GM18519 (cell line): ENCODE results near the gene PTPRS.
"Not testable (repeated sequence)": the region's sequence is repeated elsewhere in the genome, so short reads cannot be mapped to it uniquely, and the experiment has no call there.

Experiments
- ATAC-seq: cut with Tn5 transposase; IDR thresholded peaks from one replicate; pipeline ENCODE4 v1.9.1; 2021; ENCODE audit warnings: mild to moderate bottlenecking, moderate library complexity; ENCODE audit not compliant: unreplicated experiment, low FRiP score

PTPRS gene

DNA sequence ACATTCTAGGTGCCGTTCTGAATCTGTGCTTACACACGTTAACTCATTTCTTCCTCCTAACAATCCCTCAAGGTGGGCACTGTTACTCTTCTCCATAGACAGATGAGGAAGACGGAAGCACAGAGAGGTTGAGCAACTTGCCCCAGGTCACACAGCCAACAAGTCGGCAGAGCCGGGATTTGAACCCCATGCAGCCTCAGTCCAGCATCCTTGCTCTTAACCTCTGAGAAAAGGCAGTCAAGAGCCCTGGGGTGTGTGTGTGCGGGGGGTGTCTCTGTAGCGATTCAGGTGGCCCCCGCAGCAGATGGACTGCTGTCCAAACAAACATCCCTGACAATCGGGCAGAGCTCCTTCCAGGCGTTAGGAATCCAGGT, 6.3 kb downstream of the PTPRS start:
- ATAC-seq, result no peak

- no peak for ATAC-seq
Measured at GRCh38 chr19:5333581-5334365, 6.8 kb downstream of the PTPRS start.

- ATAC-seq, result no peak
Measured at GRCh38 chr19:5332501-5332900, 8.1 kb downstream of the PTPRS start.

- ATAC-seq, result no peak
Measured at GRCh38 chr19:5331790-5332189, 8.8 kb downstream of the PTPRS start.

- no peak for ATAC-seq
Measured at GRCh38 chr19:5330307-5330720, 10.3 kb downstream of the PTPRS start.

GRCh38 chr19:5329141-5329540, 11.5 kb downstream of the PTPRS start:
- ATAC-seq, result no peak

GRCh38 chr19:5328407-5328806, 12.2 kb downstream of the PTPRS start:
- ATAC-seq, result not testable (repeated sequence)

DNA sequence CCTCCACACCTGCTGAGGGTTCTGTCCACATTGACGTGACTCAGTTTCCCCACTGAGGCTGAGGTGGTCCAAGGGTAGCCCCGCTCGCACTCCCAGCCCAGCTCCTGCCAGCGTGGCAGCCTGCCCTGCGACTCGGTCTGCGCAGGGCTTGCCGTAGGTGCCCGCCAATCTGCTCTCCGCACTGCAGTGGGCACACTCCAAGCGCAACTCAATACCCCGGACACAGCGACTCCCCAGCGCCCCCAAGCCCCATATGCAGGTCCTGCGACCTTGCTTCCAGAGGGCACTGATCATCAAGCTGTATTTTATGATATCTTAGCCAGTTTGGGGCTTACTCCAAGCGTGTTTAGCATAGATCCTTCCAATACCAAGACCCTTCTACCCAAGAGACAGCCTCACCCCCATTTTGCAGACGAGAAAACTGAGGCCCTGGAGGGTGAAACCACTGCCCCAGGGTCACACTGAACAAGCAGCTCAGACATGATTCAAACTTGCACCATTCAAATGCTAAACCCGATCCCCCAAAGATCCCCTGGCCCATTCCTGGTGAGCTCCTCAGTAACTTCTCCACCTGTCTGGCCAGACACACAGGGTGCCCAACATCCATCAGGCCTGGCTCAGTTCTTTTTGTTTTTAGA, 13.5 kb downstream of the PTPRS start:
- no peak for ATAC-seq

- ATAC-seq, result no peak
Measured at GRCh38 chr19:5326545-5326944, 14.1 kb downstream of the PTPRS start.

- no peak for ATAC-seq
Measured at GRCh38 chr19:5324947-5325346, 15.7 kb downstream of the PTPRS start.

- no peak for ATAC-seq
Measured at GRCh38 chr19:5323475-5323811, 17.2 kb downstream of the PTPRS start.

DNA sequence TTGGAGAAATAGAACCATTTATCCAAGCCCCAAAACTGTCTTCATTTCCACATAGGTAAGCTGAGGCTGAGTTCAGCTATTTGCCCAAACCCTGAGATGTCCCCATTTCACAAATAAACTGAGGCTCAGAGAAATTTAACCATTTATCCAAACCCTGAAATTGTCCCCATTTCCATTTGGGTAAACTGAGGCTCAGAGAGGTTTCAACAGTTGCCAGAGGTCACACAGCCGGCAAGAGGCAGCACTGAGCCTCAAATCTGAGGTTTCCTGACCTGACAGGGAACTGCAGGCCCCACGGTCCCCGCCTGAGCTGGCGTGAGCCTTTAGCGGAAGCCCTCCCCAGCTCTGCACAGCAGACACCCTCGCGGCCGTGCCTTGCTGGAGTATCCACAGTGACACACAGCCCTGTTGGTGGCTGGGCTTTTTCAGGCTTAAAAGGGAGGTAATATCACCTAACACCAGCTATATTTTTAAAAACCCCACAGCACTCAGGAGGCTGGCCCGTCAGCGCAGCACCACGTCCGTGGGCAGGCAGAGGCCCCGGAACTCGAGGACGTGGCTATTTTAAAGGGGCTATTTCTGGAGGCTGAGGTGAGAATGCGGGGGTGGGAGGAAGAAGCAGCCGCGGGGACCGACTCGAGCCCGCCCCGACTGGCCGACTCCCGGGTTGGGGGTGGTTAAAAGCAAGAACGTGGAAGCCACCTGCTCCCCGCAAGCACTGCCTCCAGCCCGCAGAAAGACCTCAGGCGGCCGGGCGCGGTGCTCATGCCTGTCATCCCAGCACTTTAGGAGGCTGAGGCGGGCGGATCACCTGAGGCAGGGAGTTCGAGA, 18.5 kb downstream of the PTPRS start:
- no peak for ATAC-seq

DNA sequence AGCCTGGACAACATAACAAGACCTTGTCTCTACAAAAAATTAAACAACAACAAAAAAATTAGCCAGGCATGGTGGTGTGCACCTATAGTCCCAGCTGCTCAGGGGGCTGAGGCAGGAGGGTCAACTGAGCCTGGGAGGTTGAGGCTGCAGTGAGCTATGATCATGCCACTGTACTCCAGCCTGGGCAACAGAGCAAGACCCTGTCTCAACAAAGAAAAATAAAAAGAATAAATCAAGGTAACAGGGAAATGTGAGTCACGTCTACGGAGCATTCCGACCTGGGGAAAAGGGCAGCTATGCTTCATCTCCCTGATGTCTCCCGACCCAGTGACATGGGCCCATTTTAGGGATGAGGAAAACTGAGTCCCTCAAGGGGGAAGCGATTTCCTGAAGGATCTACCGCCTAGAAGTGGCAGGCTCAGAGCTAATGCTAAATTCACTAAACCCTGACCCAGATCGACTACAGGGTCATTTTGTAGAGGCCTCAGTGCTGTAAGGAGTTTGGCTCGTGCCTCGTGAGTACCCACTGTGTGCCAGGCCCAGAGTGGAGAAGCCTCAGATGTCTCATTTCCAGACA, 19.5 kb downstream of the PTPRS start:
- no peak for ATAC-seq

DNA sequence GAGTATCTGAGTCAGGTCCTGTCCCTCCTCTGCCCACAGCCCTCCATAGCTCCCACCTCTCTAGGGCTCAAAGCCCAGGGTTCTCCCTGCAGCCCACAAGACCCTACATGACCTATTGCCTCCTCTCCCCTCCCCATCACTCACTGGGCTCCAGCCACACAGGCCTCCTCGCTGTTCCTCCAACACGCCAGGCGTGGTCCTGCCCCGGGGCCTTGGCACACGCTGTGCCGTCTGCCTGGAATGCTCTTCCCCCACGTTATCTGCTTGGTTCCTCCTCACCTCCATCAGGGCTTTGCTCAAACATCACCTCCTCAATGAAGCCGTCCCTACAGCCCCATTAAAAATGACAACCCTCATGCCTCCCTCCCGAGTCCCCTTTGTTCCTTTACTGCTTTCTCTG, 21.1 kb downstream of the PTPRS start:
- no peak for ATAC-seq

DNA sequence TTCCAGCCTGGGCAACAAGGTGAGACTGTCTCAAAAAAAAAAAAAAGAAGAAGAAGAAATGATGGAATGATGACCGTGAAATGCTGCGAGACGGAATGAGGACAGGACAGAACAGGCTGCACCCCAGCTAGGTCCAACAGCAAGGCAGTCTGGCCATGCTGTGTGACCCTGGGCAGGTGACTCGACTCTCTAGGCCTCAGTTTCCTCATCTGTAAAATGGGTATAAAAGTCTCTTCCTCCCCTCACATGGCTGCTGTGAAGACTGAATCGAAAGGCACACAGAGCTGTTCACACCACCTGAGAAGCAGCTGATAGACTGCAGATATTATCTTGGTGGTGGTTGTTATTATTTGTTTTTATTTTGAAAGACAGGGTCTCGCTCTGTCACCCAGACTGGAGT, 22.3 kb downstream of the PTPRS start:
- no peak for ATAC-seq

DNA sequence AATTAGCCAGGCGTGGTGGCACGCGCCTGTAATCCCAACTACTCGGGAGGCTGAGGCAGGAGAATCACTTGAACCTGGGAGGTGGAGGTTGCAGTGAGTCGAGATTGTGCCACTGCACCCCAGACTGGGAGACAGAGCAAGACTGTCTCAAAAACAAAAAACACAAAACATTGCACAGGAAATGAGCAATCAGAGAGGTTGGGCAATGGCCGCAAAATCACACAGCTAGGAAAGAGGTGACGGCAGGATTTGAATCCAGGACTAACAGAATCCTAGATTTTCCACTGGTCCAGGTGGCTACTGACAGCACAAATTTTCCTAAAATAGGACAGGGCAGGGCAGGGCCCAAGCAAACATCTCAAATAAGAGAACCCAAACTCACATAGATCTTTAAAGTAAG, 23.3 kb downstream of the PTPRS start:
- no peak for ATAC-seq

- ATAC-seq, result no peak
Measured at GRCh38 chr19:5316138-5316537, 24.5 kb downstream of the PTPRS start.

- no peak for ATAC-seq
Measured at GRCh38 chr19:5314907-5315298, 25.7 kb downstream of the PTPRS start.

DNA sequence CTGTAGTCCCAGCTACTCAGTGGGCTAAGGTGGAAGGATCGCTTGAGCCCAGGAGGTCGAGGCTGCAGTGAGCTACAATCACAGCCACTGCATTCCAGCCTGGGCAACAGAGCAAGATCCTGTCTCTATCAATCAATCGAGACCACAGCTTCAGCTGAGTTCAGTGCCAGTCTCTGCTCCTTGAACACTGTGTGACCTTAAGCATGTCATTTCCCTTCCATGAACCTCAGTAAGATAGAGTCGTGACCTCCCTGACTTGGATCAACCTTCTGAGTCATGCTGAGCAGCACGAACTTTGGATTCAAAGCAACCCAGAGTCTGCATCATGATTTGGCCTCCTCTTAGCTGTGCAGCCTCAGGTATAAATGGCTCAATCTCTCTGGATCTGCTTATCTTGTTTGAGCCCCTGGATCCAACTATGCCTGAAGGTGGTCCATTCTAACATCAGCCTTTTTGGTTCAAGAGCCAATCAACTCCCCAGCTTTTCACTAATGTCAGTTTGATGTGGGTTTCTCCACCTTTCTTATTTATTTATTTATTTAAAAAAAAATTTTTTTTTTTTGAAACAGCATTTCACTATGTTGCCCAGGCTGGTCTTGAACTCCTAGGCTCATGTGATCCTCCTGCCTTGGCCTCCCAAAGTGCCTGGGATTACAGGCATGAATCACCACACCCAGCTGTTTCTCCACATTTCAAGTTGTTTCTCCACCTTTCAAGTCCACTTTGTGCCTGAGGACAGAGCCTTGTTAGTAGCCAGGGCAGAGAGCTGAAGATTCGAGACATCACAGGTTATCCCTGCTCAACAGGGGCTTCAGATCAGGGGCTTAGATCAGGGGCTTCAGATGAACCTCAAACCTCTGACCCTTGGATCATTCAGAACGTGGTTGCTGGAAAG, 26.4 kb downstream of the PTPRS start:
- no peak for ATAC-seq

- ATAC-seq, result no peak
Measured at GRCh38 chr19:5313307-5313706, 27.3 kb downstream of the PTPRS start.
